Upper lobe of left lung (tissue), 4 donors: ENCODE data around the gene RBBP8NL.

ENCODE experiments used
- CTCF ChIP-seq, 6 experiments: fragments of 450-650 bp in 4 of 6; fragments of 200-600 bp in 2 of 6; sonication (generic) in 2 of 6; IDR thresholded peaks; one replicate each; pipeline ENCODE4 v1.5.1; 2016 to 2019; ENCODE audit warnings: antibody characterized with exemption in 6 of 6
- EP300 ChIP-seq, 4 donors: sonication (generic); formaldehyde crosslinking; IDR thresholded peaks; one replicate each; pipeline ENCODE4 v1.5.1; 2017; ENCODE audit warnings: antibody characterized with exemption in 4 of 4, control low read depth in 2 of 4
- POLR2A ChIP-seq, 4 donors: fragments of 450-650 bp; IDR thresholded peaks; one replicate each; pipeline ENCODE4 v1.5.1; 2016 to 2017; ENCODE audit warnings: antibody characterized with exemption in 4 of 4, mild to moderate bottlenecking in 2 of 4
- POLR2AphosphoS5 ChIP-seq, 2 donors: sonication (generic); formaldehyde crosslinking; IDR thresholded peaks; one replicate each; pipeline ENCODE4 v1.5.1; 2017; ENCODE audit warnings: antibody characterized with exemption in 2 of 2

- TF ChIP-seq POLR2A (IDR thresholded peaks at IDR 0.05) (no peak), EP300 (IDR thresholded peaks at IDR 0.05) (no peak), POLR2AphosphoS5 (IDR thresholded peaks at IDR 0.05) (no peak), CTCF (IDR thresholded peaks at IDR 0.05) (no peak)
Observed at GRCh38 chr20:62377615-62378178, 49.6 kb downstream of the RBBP8NL start.
